Measurements from ENCODE around the gene GPR146. TPM values are rescaled to one million over a fixed set of nuclear protein-coding genes. Genes with fewer than 3 reads are reported as not detected.
A peak's percentile ranks its signal among the peaks of the same experiment; 100 is the strongest.

GPR146 gene
- total RNA-seq, 1 donor: not detected

DNA sequence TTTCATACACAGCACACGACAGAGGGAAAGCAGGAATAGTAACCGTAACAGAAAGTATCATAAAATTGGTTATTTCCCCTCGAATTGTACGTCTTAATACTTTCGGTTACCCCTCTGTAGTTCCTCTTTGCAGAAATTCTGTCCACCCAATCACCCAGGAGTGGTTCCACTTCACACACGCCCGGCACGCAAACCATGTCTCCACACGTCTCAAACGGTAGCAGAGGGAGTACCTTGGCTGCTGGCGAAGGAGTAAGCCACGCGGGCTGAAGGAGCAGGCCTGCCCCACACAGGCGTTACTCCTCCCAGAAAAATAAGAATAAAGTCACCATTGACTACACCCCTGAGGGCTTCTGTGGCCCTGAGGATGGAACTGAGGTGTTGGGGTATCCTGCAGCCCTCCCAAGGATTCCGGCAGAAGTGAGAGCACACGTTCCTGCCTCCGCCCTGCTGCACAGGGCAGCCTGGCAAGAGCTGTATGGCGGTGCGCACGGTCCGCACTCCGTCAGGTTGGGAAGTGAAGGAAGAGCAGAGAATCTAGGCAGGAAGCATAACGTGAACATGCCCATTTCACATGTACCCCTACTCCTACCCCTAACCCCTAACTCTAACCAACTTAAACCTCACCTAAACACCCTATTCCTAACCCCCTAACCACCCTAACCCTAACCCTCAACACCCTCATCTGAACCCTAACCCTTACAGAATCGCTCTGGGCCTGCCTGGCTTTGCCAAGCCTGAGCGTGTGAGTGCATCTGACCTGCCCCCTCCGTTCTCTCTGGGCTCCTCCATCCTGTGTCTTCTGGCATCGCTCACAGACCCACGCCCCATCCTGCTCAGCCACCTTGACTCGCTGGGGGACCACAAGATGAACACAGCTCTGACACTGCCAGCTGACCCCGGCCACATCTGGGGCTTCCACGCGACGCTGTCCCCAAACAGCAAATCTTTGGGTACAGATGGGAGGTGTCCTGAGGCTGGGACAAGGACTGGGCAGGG is 18.2 kb downstream of the GPR146 start:
- no peak for DNase-seq (ENCODE audit: low read depth)
- no peak overlapping the region for H3K4me3 ChIP-seq (ENCODE audit: low read depth, low read length)
- TF ChIP-seq CTCF (IDR thresholded peaks at IDR 0.05; ENCODE audit: insufficient read depth, low read depth, low read length): no peak

DNA sequence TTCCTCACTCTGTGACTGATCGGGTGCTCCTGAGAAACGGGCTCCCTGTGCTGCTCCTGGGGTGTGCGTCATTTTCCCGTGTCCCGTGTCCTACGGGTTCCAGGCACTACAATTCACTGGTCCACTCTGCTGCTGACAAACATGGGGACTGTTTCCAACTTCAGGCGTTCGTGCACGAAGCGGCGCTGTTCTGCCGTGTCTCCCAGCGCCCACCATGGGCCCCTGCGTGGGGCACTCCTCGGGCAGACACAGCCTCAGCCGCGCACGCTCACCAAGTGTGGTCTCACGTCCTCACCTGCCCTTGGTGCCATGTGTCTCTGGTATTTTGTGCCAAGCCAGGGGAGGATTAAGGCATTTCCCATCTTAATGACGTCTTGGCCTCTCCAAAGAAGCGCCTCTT is 19.0 kb downstream of the GPR146 start:
- TF ChIP-seq CTCF (IDR thresholded peaks at IDR 0.05; ENCODE audit: insufficient read depth, low read depth, low read length): no peak
- no peak for DNase-seq (ENCODE audit: low read depth)
- H3K4me3 ChIP-seq (ENCODE audit: low read depth, low read length): no peak overlapping the region

DNA sequence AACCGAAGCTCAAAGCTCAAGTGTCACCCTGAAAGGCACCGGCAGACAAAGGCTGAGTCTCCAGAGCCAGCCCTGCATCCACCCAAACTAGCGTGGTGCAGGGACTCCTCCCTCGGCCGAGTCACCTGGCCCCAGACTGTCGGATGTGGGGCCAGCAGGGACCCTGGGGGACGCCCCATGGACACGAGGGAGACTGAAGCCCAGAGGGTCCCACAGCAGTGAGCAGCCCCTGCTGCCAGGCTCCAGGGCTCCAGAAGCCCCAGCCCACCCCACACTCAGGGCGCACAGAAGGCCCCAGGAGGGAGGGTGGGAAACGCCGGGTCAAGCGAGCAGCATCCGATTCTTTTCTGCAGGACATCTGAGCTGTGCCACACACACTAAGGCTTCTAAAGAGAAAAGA is 20.2 kb downstream of the GPR146 start:
- H3K4me3 ChIP-seq (ENCODE audit: low read depth, low read length): no peak overlapping the region
- DNase-seq (ENCODE audit: low read depth): no peak
- no peak for TF ChIP-seq CTCF (IDR thresholded peaks at IDR 0.05; ENCODE audit: insufficient read depth, low read depth, low read length)

- no peak overlapping the region for H3K4me3 ChIP-seq (ENCODE audit: low read depth, low read length)
- TF ChIP-seq CTCF (IDR thresholded peaks at IDR 0.05; ENCODE audit: insufficient read depth, low read depth, low read length): no peak
- no peak for DNase-seq (ENCODE audit: low read depth)
Observed at GRCh38 chr7:1065263-1065584, 20.9 kb downstream of the GPR146 start.

DNA sequence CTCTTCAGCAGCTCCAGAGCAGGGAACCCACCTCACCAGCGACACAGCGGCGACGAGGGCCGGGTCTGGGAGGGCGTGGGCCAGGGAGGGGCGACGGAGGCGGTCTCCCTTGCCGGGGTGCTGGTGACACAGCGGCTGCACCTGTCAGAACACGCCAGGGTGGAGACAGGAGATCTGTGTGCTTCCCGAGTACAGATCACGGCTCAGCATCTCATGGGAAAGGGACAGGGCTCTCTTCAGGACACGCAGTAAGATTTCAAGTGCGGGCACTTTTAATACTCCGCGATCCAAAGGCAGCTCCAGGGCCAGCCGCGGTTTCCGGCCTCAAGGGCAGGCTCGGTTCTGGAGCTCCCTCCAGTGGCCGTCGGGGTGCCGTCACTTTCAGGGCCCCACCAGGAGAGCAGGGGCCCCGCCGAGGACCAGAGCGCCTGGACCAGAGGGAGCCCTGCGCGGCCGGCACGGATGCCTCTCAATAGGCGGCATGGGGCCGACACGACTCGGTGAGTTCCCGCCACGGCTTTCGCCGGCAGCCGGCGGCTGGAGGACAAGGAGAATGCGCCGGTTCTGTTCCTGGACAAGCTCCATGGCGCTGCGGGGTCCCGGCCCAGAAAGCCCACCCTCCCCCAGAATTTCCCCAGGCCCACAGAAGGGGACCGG is 21.4 kb downstream of the GPR146 start:
- peak; percentile 74 for DNase-seq (ENCODE audit: low read depth)
- H3K4me3 ChIP-seq (ENCODE audit: low read depth, low read length): no peak overlapping the region
- TF ChIP-seq CTCF (IDR thresholded peaks at IDR 0.05; ENCODE audit: insufficient read depth, low read depth, low read length): peak; percentile 91

GRCh38 chr7:1066242-1066588 is 21.9 kb downstream of the GPR146 start:
- no peak for DNase-seq (ENCODE audit: low read depth)
- TF ChIP-seq CTCF (IDR thresholded peaks at IDR 0.05; ENCODE audit: insufficient read depth, low read depth, low read length): no peak
- no peak overlapping the region for H3K4me3 ChIP-seq (ENCODE audit: low read depth, low read length)

Data from fibroblast of villous mesenchyme (primary cell).